ENCODE data around the gene ZNF236. TPM values are rescaled to one million over a fixed set of nuclear protein-coding genes. Genes with fewer than 3 reads are reported as not detected.
"Not testable (repeated sequence)": the region's sequence is repeated elsewhere in the genome, so short reads cannot be mapped to it uniquely, and the experiment has no call there.

The ZNF236 gene
- total RNA-seq, 1 donor from 2014 or later = 20.4 TPM

DNA sequence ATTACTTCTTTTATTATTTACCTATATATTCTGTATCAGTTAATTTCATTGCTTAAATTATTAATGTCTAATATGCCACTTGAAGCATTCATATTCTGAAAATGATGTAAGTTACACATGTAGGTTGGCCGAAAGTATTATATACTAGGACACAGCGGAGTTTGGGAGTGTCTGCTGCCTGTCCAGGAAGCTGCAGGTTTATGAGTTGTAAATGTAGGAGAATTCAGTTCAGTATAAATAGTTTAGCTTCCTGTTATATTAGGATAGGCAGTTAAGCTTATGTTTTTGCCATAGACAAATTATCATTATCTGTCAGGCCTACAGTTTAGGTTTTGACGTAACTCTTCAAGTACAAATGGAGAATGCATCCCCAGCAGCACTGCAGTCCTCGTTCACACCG, 18.9 kb upstream of the ZNF236 start:
- H3K9me3 Mint-ChIP-seq (ENCODE audit: unreplicated experiment) = no peaks in the 10 kb centered on the region
- TF ChIP-seq, protein P1, sequence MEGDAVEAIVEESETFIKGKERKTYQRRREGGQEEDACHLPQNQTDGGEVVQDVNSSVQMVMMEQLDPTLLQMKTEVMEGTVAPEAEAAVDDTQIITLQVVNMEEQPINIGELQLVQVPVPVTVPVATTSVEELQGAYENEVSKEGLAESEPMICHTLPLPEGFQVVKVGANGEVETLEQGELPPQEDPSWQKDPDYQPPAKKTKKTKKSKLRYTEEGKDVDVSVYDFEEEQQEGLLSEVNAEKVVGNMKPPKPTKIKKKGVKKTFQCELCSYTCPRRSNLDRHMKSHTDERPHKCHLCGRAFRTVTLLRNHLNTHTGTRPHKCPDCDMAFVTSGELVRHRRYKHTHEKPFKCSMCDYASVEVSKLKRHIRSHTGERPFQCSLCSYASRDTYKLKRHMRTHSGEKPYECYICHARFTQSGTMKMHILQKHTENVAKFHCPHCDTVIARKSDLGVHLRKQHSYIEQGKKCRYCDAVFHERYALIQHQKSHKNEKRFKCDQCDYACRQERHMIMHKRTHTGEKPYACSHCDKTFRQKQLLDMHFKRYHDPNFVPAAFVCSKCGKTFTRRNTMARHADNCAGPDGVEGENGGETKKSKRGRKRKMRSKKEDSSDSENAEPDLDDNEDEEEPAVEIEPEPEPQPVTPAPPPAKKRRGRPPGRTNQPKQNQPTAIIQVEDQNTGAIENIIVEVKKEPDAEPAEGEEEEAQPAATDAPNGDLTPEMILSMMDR (IDR thresholded peaks at IDR 0.05) = no peak
- H3K4me3 Mint-ChIP-seq (ENCODE audit: unreplicated experiment) = no peak overlapping the region
- no peak overlapping the region for H3K27ac Mint-ChIP-seq (ENCODE audit: unreplicated experiment)
- peaks cover 1% of the 10 kb centered on the region for H3K36me3 Mint-ChIP-seq (ENCODE audit: unreplicated experiment)
- H3K4me1 Mint-ChIP-seq (ENCODE audit: unreplicated experiment) = peaks cover 12% of the 10 kb centered on the region
- no peaks in the 10 kb centered on the region for H3K27me3 Mint-ChIP-seq (ENCODE audit: unreplicated experiment)
- DNase-seq (ENCODE audit: extremely low spot score, unreplicated experiment) = no peak

DNA sequence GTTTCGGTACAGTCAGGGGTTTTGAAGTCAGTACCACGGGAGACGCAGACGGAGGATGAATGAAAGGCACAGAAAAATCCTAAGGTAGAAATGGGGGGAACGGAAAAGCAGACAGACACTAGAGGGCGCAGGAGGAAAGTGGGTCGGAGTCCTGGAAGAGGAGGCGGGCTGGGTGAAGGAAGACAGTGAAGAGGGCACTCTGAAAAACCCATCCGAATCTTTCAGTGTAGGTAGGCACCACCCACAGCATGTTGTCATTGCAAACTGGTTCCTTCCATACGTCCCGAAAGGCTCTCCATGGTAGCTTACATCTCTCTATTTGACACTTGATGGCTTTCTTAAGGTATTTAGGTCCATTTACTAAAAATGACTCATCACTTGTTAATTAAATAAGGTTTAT, 18.5 kb upstream of the ZNF236 start:
- Mint-ChIP-seq H3K9me3 (ENCODE audit: unreplicated experiment) (no peaks in the 10 kb centered on the region), H3K27me3 (ENCODE audit: unreplicated experiment) (no peaks in the 10 kb centered on the region), H3K4me1 (ENCODE audit: unreplicated experiment) (peaks cover 12% of the 10 kb centered on the region), H3K27ac (ENCODE audit: unreplicated experiment) (no peak overlapping the region), H3K4me3 (ENCODE audit: unreplicated experiment) (no peak overlapping the region), H3K36me3 (ENCODE audit: unreplicated experiment) (peaks cover 2% of the 10 kb centered on the region)
- TF ChIP-seq, protein P1 (IDR thresholded peaks at IDR 0.05) = peak; percentile 84
- DNase-seq (ENCODE audit: extremely low spot score, unreplicated experiment) = no peak

DNA sequence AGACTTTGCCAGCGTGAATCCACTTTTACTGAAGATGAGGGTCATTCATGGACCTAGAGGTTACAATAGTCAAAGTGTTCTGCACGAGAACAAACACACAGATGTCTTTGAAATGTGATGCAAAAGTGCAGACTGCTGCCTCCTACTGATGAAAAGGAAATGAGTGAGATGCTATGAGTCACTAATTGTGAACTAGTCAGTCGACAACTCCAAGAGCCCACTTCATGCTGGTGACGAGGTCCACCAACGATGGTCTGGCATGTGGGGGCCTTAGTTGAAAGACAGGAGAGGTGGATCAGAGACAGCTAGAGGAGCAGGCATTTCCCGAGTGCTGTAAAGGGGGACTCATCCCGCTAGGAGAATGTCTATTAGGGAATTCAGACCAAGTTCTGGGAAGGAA, 17.1 kb upstream of the ZNF236 start:
- DNase-seq (ENCODE audit: extremely low spot score, unreplicated experiment) = no peak
- Mint-ChIP-seq H3K36me3 (ENCODE audit: unreplicated experiment) (peaks cover 6% of the 10 kb centered on the region), H3K27ac (ENCODE audit: unreplicated experiment) (no peak overlapping the region), H3K27me3 (ENCODE audit: unreplicated experiment) (no peaks in the 10 kb centered on the region), H3K4me1 (ENCODE audit: unreplicated experiment) (peaks cover 12% of the 10 kb centered on the region), H3K9me3 (ENCODE audit: unreplicated experiment) (no peaks in the 10 kb centered on the region), H3K4me3 (ENCODE audit: unreplicated experiment) (no peak overlapping the region)
- TF ChIP-seq, protein P1 (IDR thresholded peaks at IDR 0.05) = peak; percentile 30

DNA sequence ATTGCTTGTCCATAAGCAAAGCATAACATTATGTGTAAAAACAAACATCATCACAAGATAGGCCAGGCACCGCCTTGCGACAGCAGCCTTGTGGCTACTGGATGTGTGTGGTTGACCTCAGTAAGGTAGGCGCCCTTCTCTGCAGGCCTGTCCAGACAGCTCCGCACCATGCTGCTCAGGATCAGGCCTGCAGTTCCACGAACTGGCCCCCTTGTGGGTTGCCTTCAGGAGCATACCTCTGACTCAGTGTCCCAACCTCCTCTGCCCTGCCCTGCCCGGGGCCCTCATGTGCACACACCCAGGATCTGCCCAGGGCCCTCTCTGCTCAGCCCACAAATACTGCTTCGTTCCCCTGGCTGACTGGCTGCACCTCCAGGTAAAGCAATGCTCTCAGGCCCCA, 16.1 kb upstream of the ZNF236 start:
- no peak for DNase-seq (ENCODE audit: extremely low spot score, unreplicated experiment)
- Mint-ChIP-seq H3K27ac (ENCODE audit: unreplicated experiment) (no peak overlapping the region), H3K27me3 (ENCODE audit: unreplicated experiment) (no peaks in the 10 kb centered on the region), H3K36me3 (ENCODE audit: unreplicated experiment) (peaks cover 6% of the 10 kb centered on the region), H3K4me3 (ENCODE audit: unreplicated experiment) (no peak overlapping the region), H3K9me3 (ENCODE audit: unreplicated experiment) (no peaks in the 10 kb centered on the region), H3K4me1 (ENCODE audit: unreplicated experiment) (peaks cover 11% of the 10 kb centered on the region)
- TF ChIP-seq, protein P1 (IDR thresholded peaks at IDR 0.05) = no peak

DNA sequence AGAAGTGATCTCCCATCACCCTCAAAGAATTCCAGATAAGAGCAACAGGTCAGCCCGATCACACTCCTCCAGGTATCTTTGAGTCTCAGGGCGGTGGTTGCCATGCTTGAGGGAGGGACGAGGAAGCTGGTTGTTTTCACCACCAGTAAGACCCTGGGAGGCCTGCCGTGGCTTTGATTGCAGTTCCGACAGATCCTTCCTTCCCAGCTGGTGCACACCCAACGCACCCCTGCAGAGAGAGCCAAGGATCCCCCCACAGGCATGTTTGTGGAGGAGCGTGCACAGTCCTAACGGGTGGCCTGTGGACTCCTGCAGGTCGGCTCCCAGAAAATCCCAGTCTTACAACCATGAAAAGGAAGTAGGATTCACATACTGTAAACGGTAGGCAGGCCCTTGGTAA, 13.8 kb upstream of the ZNF236 start:
- H3K4me3 Mint-ChIP-seq (ENCODE audit: unreplicated experiment) = no peak overlapping the region
- no peaks in the 10 kb centered on the region for H3K9me3 Mint-ChIP-seq (ENCODE audit: unreplicated experiment)

DNA sequence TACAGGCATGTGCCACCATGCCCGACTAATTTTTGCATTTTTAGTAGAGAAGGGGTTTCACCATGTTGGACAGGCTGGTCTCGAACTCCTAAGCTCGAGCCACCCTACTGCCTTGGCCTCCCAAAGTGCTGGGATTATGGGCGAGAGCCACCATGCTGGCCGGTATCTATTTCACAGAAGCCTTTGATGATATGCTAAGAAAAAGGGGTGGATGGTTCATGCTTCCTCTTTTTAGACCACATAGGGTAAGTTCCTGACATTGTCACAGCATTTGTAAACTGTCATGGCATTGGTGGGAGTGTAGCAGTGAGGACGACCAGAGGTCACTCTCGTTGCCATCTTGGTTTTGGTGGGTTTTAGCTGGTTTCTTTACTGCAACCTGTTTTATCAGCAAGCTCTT, 10.8 kb upstream of the ZNF236 start:
- H3K4me1 Mint-ChIP-seq (ENCODE audit: unreplicated experiment); H3K9me3 Mint-ChIP-seq (ENCODE audit: unreplicated experiment); H3K4me3 Mint-ChIP-seq (ENCODE audit: unreplicated experiment); H3K27ac Mint-ChIP-seq (ENCODE audit: unreplicated experiment); H3K27me3 Mint-ChIP-seq (ENCODE audit: unreplicated experiment): not testable (repeated sequence)
- DNase-seq (ENCODE audit: extremely low spot score, unreplicated experiment) = peak; percentile 54
- peaks cover 16% of the 10 kb centered on the region for H3K36me3 Mint-ChIP-seq (ENCODE audit: unreplicated experiment)

More for the DNA sequence above, 13.8 kb upstream of the ZNF236 start:
- Mint-ChIP-seq H3K36me3 (ENCODE audit: unreplicated experiment) (peaks cover 9% of the 10 kb centered on the region), H3K4me1 (ENCODE audit: unreplicated experiment) (peaks cover 8% of the 10 kb centered on the region), H3K27me3 (ENCODE audit: unreplicated experiment) (no peaks in the 10 kb centered on the region), H3K27ac (ENCODE audit: unreplicated experiment) (no peak overlapping the region)
- DNase-seq (ENCODE audit: extremely low spot score, unreplicated experiment) = no peak
- TF ChIP-seq, protein P1 (IDR thresholded peaks at IDR 0.05) = no peak
